Measurements from ENCODE around the gene NKAIN4.
A peak's percentile ranks its signal among the peaks of the same experiment; 100 is the strongest.

NKAIN4 gene

GRCh38 chr20:63219447-63219821 is 34.8 kb downstream of the NKAIN4 start:
- no peak for DNase-seq (ENCODE audit: low spot score)

DNA sequence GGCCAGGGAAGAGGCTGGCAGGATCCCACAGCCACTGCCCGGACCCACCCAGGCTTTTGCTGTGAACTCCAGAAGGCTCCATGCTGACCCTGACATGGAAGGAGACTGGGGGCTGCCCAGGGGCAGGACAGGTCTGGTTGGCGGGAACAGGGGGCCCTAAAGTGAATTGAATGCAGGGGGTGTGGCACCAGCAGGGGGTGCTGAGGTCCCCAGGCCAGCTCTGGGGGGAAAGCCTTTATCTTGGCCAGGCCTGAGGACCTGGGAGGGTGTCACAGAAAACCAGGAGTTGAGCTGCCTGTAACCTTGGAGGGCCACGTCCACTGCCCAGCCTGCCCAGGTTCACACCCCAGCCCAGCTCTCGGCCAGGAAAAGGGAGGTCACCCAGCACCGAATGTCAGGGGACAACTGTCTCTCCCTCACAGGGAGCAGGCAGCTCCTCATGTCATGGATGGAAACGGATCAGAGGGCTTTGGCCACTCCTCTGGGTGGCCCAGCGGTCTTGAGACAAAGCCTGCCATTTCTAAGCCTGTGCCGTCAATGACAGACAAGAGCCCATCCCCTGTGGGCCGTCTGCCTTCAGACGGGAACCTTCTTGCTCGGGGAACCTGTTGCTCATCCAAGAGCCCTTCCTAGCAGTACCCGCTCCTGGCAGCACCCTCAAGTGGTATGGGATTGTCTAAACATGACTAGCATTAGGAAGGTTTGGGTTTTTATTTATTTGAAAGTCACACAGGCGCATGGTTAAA is 35.4 kb downstream of the NKAIN4 start:
- DNase-seq (ENCODE audit: low spot score) = no peak

DNA sequence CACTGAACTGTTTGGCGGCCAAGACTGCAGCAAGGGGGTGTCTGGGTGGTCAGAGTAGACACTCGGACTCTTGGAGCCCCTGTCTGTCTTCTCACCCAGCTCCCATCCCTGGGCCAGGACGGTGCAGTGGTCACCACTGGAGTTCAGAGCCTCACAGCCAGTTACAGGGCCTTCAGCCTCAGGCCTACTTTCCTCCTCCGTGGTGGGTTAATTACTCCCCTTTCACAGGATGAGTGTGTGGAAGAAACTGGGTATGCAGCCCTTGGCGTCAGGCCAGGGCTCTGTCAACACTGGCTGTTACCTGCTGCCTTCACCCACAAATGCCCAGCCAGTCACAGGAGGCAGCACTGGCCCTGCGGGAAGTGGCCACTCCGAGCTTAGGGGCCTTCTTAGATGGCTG is 36.6 kb downstream of the NKAIN4 start:
- DNase-seq (ENCODE audit: low spot score) = no peak

DNA sequence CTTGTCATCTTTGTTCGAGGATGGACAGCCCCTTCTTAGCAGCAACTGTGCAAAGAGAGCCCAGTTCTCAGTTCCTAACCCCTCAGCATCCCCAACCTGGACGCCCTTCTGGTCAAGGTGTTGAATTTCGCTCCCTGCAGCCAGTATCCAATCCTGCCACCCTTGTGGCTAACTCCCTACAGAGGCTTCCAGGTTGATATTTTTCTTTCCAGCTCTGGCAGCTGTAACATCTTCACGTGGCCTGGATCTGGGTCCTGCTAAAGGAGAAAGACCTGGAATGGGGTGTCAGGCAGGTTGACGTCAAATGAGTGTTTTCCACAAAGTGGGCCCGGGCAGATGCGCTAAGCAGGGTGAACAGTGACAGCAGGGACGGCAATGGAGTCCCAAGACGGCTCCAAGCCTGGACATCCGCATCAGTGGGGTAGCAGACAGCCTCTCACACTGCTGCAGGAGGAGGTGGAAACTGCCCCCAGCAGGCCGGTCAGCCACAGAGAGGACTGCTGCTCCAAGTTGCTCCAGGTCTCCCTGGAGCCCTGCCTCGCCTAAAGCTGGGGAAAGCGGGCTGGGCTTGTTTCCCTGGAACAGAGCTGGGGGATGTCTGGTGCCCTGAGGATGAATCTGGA is 37.3 kb downstream of the NKAIN4 start:
- no peak for DNase-seq (ENCODE audit: low spot score)

DNA sequence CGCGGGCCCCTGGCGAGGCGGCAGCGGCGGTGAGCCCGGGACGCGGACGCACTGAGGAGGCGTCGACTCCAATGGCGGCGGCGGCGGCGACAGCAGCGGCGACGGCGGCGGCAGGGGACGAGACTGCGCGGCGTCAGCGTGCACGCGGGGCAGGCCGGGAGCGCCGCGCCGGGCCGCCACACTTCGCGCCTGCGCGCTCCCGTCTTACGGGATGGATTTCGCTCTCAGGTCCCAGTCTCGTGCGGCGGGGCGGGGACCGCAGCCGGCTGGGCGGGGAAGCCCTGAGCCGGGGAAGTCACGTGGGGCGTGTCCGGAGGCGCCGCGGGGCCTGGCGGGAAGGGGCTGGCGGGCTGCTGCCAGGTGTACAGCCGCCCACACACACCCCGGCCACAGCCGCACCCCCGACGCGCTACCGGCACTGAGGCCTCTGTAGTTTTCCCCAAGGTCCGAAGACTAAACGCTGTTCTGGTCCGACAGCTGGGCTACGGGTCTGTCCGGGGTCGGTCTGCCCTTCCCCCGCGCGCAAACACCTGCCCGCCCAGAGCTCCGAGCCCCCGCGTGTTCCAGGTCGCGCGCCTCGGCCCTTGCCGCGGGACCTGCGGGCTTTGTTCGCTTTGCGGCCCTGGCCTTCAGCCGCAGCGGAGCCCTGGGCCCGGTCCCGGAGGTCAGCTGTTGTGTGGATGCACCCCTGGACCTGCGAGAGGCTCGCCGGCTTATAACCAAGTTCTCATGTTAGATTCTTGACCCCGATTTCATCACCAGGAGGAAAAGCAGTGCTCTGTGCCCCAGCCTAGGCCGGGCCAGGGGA is 38.0 kb downstream of the NKAIN4 start, which contains the start of gene YTHDF1:
Gene YTHDF1 (minus strand): TSS at position 91 of the 808 bp plus-strand sequence. CDS start 239 bp downstream, outside the sequence.
- DNase-seq (ENCODE audit: low spot score) = peak; percentile 96

DNA sequence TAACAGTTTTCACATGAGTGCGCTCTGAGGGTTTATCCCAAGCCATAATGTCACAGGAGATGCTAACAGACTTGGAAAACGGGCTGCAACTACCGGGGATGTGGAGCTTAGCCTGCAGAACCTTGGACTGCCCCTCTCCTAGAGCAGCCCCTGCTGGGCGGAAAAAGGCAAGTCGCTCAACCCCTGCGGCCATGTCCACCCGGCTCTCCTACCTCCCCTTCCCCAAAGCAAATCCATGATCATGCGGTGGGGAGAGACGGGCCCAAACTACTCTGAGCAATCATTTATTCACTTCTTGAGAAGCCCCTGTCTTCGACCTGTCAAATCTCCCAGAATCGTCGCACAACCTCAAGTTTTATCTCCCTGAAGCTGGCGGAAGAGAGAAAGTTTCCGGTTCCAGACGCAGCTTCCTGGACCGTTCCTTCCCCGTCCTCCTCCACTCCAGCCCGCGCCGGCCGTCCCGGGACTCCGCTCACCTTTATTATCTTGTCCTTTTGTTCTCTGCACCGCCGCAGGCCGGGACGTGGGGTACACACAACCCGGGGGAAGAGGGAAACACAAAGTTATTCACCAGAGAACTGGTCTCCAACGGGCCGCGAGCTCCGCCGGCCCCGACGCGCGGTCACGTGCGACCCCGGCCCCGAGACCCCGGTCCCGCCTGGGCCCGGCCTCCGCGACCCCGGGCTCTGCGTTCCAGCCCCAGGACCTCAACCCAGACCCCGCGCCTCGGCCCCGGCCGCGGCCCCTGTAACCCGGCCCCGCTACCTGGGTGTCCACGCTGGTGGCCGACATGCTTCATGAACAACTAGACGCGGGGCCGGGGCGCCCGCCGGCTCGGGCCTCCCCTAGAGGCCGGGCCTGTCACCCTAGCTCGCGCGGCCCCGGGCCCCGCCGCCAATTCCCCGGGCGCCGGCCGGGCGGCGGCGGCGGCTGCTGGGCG is 38.9 kb downstream of the NKAIN4 start:
- peak; percentile 64 for DNase-seq (ENCODE audit: low spot score)

- DNase-seq (ENCODE audit: low spot score) = no peak
These were observed 39.7 kb downstream of the NKAIN4 start for GRCh38 chr20:63214514-63214913.

GRCh38 chr20:63212792-63213191 is 41.5 kb downstream of the NKAIN4 start:
- no peak for DNase-seq (ENCODE audit: low spot score)

DNA sequence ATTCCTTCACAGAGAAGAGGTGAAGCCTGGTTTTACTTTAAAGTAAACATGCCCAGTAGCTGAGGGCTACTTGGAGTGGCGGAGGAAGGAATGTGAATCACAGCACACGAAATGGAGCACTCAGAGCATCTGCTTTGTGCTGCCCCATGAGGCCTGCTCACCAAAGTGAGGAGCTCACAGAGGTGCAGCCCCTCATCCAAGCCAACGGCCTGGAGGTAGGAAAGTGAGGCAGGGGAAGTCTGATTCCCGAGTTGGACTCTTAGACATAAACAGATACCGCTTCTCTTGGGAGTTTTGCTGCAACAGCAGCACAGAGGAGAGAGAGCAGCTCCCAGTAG is 41.9 kb downstream of the NKAIN4 start:
- no peak for DNase-seq (ENCODE audit: low spot score)

GRCh38 chr20:63210011-63210605 is 44.2 kb downstream of the NKAIN4 start:
- DNase-seq (ENCODE audit: low spot score) = no peak

GRCh38 chr20:63208346-63208909 is 45.8 kb downstream of the NKAIN4 start:
- no peak for DNase-seq (ENCODE audit: low spot score)

- peak; percentile 86 for DNase-seq (ENCODE audit: low spot score)
These were observed 47.4 kb downstream of the NKAIN4 start for GRCh38 chr20:63206878-63207277.

DNA sequence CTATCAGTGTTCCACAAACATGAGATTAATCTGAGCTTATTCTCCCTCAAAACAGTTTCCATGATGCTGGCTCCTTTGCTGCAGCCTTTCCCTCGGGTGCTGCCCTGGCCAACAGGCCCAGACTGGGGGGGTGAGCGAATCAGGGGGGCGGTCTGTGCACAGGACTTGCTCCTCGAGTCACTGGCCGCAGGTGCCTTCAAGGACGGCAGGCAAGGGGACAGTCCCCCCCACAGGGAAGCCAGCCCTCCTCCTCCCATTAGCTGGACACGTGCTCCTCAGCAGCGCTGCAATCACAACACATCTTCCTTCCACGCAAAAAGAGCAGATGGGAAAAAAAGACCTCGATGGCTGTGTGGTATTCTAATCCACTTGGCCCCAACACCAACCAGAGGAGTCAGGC is 48.4 kb downstream of the NKAIN4 start:
- no peak for DNase-seq (ENCODE audit: low spot score)

DNA sequence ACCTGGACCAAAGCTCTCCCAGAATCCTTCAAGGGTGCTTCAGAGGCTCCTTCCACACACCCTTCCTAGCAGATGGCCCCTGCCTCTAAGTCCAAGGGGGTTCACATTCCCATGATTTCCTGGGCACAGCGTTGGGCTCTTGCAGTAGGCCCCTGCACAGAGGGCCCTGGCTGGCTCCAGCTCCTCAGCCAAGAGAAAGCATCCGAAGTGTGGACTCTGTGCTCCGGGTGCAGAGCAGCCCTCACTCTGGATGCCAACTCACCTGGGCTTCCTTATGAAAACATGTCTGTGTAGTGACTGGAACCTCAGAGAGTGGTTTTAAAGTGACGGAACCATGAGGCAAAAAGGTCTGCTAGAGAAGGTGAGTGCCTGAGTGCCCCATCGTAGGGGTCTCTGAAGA is 49.9 kb downstream of the NKAIN4 start:
- no peak for DNase-seq (ENCODE audit: low spot score)

DNA sequence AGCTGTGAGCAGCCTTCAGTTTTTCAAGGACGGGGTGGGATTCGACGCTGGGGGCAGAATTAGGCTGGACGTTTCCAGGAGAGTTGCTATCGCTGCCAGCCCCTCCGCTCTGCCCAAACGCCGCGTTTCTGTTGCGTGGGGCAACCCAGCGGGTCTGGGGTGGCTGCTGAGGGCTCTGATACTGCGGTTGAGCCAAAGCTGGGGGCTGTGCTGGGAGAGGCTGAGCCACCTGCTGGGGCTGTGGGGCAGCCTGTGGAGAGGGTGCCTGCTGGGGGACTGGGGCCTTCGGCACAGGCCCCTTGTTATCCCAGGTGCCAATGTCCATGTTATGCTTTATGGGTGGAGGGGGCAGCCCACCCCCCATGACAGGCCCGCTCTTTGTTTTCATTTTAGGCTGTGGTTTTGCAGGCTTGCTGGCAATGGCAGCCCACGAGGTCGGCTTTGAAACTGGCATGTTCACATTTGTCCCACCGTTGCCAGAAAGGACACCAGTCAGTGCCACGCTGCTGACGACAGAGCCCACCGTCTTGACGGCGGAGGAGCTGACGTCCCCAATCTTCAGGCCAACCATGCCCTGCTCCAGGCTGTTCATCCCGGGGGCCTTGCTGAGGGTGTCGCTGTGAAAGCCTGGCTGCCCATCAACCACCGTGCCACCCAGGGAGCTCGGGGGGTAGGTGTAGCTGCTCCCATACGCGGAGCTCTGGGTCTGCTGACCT is 51.3 kb downstream of the NKAIN4 start:
- no peak for DNase-seq (ENCODE audit: low spot score)

DNA sequence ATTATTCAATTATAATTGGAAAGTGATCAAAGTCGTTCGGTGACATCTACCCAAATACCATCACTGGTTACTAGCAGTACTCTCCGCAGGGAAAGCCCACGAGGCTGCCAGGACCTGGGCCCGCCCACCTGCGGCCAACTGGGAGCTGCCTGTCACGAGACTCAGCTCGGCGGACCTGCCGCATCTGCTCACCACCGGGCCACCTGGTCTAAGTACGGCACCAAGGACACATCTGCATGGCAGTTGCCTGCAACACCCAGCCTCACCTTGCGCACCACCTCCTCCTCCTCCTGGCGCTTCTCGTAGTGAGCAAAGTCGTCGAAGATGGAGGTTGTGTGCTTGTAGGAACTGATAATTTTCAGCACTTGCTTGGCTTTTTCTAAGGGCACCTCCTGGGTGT is 52.2 kb downstream of the NKAIN4 start:
- DNase-seq (ENCODE audit: low spot score) = no peak

GRCh38 chr20:63198606-63199005 is 55.7 kb downstream of the NKAIN4 start:
- DNase-seq (ENCODE audit: low spot score) = no peak

DNA sequence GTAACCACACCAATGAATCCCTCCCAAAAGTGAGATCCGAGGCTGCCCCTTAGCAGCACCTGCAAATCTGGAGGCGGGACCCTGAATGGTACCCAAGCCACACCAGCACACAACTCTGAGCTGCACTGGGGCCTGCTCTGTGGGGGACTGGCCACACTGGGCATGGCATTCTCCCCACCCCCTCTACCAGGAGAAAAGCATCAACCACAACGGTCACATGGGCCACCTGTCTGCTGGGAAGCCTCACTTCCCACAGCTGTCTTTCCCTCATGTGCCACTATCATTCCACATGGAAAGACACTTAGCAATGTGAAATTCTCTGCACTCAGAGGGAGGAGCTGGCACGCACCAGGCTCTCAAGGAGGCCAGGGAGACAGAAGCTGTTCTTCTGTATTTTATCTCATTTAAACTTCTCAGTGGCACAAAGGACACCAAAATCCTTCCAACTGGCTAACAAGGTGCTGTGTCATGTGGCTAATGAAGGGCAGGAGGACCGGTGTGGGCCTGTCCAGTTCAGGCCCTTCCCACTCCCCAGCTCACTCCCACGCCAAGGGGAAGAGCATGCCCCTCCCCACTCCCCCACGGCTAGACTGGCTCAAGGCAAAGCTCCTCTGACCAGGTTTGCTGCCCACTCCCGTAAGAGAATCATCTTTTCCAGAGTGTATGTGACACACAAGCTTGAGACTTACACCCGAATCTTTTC is 57.3 kb downstream of the NKAIN4 start:
- no peak for DNase-seq (ENCODE audit: low spot score)

GRCh38 chr20:63194797-63195173 is 59.5 kb downstream of the NKAIN4 start:
- DNase-seq (ENCODE audit: low spot score) = no peak
